Thyroid gland (tissue), 4 donors: ENCODE data around the gene INPP5A. TPM values are rescaled to one million over a fixed set of nuclear protein-coding genes. Genes with fewer than 3 reads are reported as not detected.

Experiments used
- DNase-seq, 2 donors: peaks; one replicate each; pipeline ENCODE4 v3.0.0-alpha.2; 2019
- H3K27ac ChIP-seq, 3 donors: fragments of 200-600 bp; sonication (generic); 1 replicate in 2 of 3; 2 replicates in 1 of 3; pipeline ENCODE4 v1.5.1; 2016 to 2019; ENCODE audit warnings: mild to moderate bottlenecking in 1 of 3, moderate library complexity in 1 of 3
- H3K27me3 ChIP-seq: fragments of 200-600 bp; sonication (generic); one replicate; pipeline ENCODE4 v1.5.1; 2019
- H3K36me3 ChIP-seq, 2 donors: fragments of 200-600 bp; sonication (generic); one replicate each; pipeline ENCODE4 v1.5.1; 2016 to 2019
- H3K4me1 ChIP-seq, 2 donors: fragments of 200-600 bp; sonication (generic); one replicate each; pipeline ENCODE4 v1.5.1; 2017 to 2019
- H3K4me3 ChIP-seq, 3 donors: fragments of 200-600 bp; sonication (generic); replicated peaks in 1 of 3; 1 replicate in 2 of 3; 2 replicates in 1 of 3; pipeline ENCODE4 v1.5.1; 2016; ENCODE audit warnings: mild to moderate bottlenecking in 1 of 3
- H3K9me3 ChIP-seq: fragments of 200-600 bp; sonication (generic); one replicate; pipeline ENCODE4 v1.5.1; 2017
- POLR2A ChIP-seq, 2 donors: fragments of 450-650 bp; IDR thresholded peaks; one replicate each; pipeline ENCODE4 v1.6.1; 2017; ENCODE audit warnings: antibody characterized with exemption in 2 of 2, mild to moderate bottlenecking in 2 of 2, moderate library complexity in 1 of 2
- WGBS, 2 donors: methylation state at CpG; one replicate each; pipeline ENCODE4 v1.1.5; 2017; 5-methylcytosine and 5-hydroxymethylcytosine counted together
- intact Hi-C: fragments of 100-400 bp; cut with DNase I; formaldehyde crosslinking; loops from one replicate; pipeline ENCODE4 v1.15.1; 2023
- total RNA-seq, 4 donors: library from RNA; depleted of rRNA; stranded (reverse); fragments of >200 nt; gene quantifications; one replicate each; pipeline ENCODE4 v1.2.3, GENCODE V29; 2016
- TF ChIP-seq, protein P1 (sequence below), 6 experiments: fragments of 200-600 bp in 3 of 6; fragments of 450-650 bp in 3 of 6; sonication (generic) in 3 of 6; IDR thresholded peaks; one replicate each; pipeline ENCODE4 v1.5.1; 2016 to 2019; ENCODE audit warnings: antibody characterized with exemption in 6 of 6, mild to moderate bottlenecking in 2 of 6, inconsistent platforms in 1 of 6, moderate library complexity in 1 of 6

The INPP5A gene
- total RNA-seq, 4 donors from 2014 or later: 30.4 to 75.8 (median 41.1) TPM

DNA sequence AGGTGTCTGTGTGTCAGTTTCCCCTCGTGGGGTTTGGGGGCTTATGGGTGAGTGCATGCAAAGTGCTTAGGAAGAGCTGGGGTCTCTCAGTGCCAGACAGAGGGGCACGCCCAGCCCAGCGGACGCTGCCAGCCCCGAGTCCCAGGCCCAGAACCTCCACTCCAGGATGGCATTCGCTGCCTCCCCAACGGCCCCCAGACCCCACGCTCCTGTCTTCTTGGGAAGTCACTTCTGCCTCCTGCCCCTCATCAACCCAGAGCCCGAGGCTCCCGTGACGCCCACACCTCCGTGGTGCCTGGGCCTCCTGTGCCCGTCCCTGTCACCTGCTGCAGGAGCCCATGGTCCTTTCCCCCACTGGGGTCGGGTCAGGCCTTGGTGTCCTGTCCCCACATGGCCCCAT lies 213.3 kb downstream of the INPP5A start:
- intact Hi-C loops: no loop called here
- Histone ChIP-seq H3K27ac (no peak overlapping the region), H3K36me3 (peaks cover 1 to 9% of the 10 kb centered on the region in 2 donors), H3K4me3 (no peak overlapping the region), H3K9me3 (no peaks in the 10 kb centered on the region), H3K4me1 (peaks cover 33% of the 10 kb centered on the region in 2 donors), H3K27me3 (no peaks in the 10 kb centered on the region)
- TF ChIP-seq, protein P1, sequence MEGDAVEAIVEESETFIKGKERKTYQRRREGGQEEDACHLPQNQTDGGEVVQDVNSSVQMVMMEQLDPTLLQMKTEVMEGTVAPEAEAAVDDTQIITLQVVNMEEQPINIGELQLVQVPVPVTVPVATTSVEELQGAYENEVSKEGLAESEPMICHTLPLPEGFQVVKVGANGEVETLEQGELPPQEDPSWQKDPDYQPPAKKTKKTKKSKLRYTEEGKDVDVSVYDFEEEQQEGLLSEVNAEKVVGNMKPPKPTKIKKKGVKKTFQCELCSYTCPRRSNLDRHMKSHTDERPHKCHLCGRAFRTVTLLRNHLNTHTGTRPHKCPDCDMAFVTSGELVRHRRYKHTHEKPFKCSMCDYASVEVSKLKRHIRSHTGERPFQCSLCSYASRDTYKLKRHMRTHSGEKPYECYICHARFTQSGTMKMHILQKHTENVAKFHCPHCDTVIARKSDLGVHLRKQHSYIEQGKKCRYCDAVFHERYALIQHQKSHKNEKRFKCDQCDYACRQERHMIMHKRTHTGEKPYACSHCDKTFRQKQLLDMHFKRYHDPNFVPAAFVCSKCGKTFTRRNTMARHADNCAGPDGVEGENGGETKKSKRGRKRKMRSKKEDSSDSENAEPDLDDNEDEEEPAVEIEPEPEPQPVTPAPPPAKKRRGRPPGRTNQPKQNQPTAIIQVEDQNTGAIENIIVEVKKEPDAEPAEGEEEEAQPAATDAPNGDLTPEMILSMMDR (IDR thresholded peaks at IDR 0.05): no peak
- no peak for TF ChIP-seq POLR2A (IDR thresholded peaks at IDR 0.05)
- DNase-seq: no peak
- WGBS, 2 donors: 92 to 96% methylated on average over 14 of the region's 14 CpGs

DNA sequence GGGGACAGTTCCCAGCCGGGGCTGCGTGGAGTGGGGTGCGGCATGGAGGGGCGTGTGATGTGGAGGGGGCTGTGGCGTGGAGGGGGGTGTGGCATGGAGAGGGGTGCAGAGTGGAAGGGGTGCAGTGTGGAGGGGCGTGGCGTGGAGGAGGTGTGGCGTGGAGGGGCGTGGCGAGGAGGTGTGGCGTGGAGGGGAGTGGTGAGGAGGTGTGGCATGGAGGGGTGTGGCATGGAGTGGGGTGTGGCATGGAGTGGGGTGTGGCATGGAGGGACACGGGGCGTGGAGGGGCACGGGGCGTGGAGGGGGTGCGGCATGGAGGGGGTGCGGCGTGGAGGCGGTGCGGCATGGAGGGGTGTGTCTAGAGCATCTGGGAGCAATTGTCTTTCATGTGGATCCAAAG lies 214.8 kb downstream of the INPP5A start:
- intact Hi-C loops: no loop called here
- Histone ChIP-seq H3K27me3 (no peaks in the 10 kb centered on the region), H3K4me1 (peaks cover 20% of the 10 kb centered on the region in 2 donors), H3K27ac (no peak overlapping the region), H3K4me3 (no peak overlapping the region), H3K36me3 (peaks cover 9% of the 10 kb centered on the region in 2 donors), H3K9me3 (no peaks in the 10 kb centered on the region)
- 97% methylated on average over 20 of the region's 20 CpGs for WGBS, 2 donors
- no peak for DNase-seq
- TF ChIP-seq, protein P1 (IDR thresholded peaks at IDR 0.05): no peak
- TF ChIP-seq POLR2A (IDR thresholded peaks at IDR 0.05): no peak

GRCh38 chr10:132752961-132753360 lies 215.4 kb downstream of the INPP5A start:
- TF ChIP-seq, protein P1 (IDR thresholded peaks at IDR 0.05): no peak
- TF ChIP-seq POLR2A (IDR thresholded peaks at IDR 0.05): no peak
- Histone ChIP-seq H3K4me3 (no peak overlapping the region), H3K9me3 (no peaks in the 10 kb centered on the region), H3K27me3 (no peaks in the 10 kb centered on the region), H3K36me3 (peaks cover 9% of the 10 kb centered on the region in 2 donors), H3K27ac (no peak overlapping the region), H3K4me1 (peaks cover 14 to 15% of the 10 kb centered on the region in 2 donors)
- intact Hi-C loops: no loop called here
- no peak for DNase-seq
- WGBS, 2 donors: 95 to 96% methylated on average over 26 to 28 of the region's 28 CpGs

GRCh38 chr10:132753596-132753995 lies 216.0 kb downstream of the INPP5A start:
- H3K4me3 ChIP-seq: no peak overlapping the region
- peaks cover 9% of the 10 kb centered on the region in 2 donors for H3K36me3 ChIP-seq
- intact Hi-C loops: no loop called here
- H3K4me1 ChIP-seq: peaks cover 8% of the 10 kb centered on the region in 2 donors
- 91 to 96% methylated on average over 15 of the region's 15 CpGs for whole genome bisulfite sequencing, 2 donors
- no peaks in the 10 kb centered on the region for H3K9me3 ChIP-seq
- DNase-seq: no peak
- H3K27me3 ChIP-seq: no peaks in the 10 kb centered on the region
- no peak overlapping the region for H3K27ac ChIP-seq
- TF ChIP-seq, protein P1 (IDR thresholded peaks at IDR 0.05): no peak
- no peak for TF ChIP-seq POLR2A (IDR thresholded peaks at IDR 0.05)

DNA sequence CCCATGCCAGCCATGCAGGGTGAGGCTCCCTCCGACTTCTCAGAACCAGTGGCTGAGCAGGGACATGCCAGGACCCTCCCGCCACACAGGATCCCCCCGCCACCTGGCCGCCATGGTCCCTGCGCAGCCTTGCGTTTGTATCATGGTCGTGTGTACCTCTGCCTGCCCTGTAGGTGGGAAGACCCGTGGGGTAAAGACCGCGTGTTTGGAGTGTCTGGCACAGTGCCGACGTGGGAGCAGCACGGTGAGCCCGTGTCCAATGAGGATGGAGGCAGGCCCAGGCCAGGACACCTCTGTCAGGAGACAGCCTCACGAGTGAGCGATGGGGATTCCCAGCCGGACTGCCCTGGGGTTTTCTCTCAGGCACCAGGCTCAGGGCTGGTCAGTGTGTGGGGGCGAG lies 216.5 kb downstream of the INPP5A start:
- DNase-seq: no peak
- intact Hi-C loops: no loop called here
- Histone ChIP-seq H3K4me1 (peaks cover 3 to 4% of the 10 kb centered on the region in 2 donors), H3K27me3 (no peaks in the 10 kb centered on the region), H3K27ac (no peak overlapping the region), H3K36me3 (peaks cover 9 to 12% of the 10 kb centered on the region in 2 donors), H3K9me3 (no peaks in the 10 kb centered on the region), H3K4me3 (no peak overlapping the region)
- WGBS, 2 donors: 88 to 91% methylated on average over 10 to 18 of the region's 18 CpGs
- TF ChIP-seq, protein P1 (IDR thresholded peaks at IDR 0.05): no peak
- TF ChIP-seq POLR2A (IDR thresholded peaks at IDR 0.05): no peak
